ENCODE measurements around the gene CNOT2. TPM values are rescaled to one million over a fixed set of nuclear protein-coding genes. Genes with fewer than 3 reads are reported as not detected.

Gene CNOT2
- total RNA-seq, 1 experiment from 2014 or later: 82.9 TPM

DNA sequence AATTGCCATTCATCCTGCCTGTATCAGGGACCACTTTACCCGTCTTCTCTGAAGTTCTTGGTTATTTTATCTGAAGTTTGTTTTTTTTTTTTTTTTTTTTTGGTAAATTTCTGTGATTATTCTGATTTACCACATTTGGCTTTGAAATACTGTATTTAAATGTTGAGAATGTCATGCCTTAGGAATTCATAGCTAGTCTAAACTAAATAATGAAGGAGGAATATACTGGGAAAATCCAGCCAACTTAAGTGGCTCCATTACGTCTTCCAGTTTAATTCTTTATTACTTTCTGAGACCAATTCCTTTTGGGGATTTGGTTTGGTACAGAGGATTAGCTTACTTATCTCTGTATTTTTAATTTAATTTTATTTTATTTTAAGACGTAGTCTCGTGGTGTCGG, 62.6 kb downstream of the CNOT2 start:
- H3K27ac Mint-ChIP-seq: no peak overlapping the region
- no peak overlapping the region for H3K23ac ChIP-seq (ENCODE audit: insufficient read length, low read depth, low read length)
- peaks cover 29 to 35% of the 10 kb centered on the region in 2 experiments for H3K9me3 Mint-ChIP-seq
- no peak overlapping the region for H2BK120ac ChIP-seq (ENCODE audit: low read depth, low read length, poor library complexity, severe bottlenecking)
- no peak overlapping the region for H2BK5ac ChIP-seq (ENCODE audit: insufficient read length, low read length)
- no peak overlapping the region for H4K5ac ChIP-seq (ENCODE audit: insufficient read length, low read depth, low read length)
- no peak overlapping the region for H2AFZ ChIP-seq (ENCODE audit: low read length)
- no peaks in the 10 kb centered on the region for H3K27me3 ChIP-seq (ENCODE audit: insufficient read depth, low read length)
- no peaks in the 10 kb centered on the region for H3K79me1 ChIP-seq (ENCODE audit: insufficient read depth, low read depth, low read length, poor library complexity, severe bottlenecking)
- H4K91ac ChIP-seq (ENCODE audit: insufficient read length, low read depth, low read length): no peak overlapping the region
- no peak overlapping the region for H2AK5ac ChIP-seq (ENCODE audit: insufficient read length, low read length)
- H3K18ac ChIP-seq (ENCODE audit: insufficient read length, low read depth, low read length): no peak overlapping the region
- peaks cover 5% of the 10 kb centered on the region for H3K9me3 ChIP-seq (ENCODE audit: control insufficient read depth, low read depth, low read length)
- no peaks in the 10 kb centered on the region for H4K20me1 ChIP-seq (ENCODE audit: control insufficient read depth, insufficient read depth, insufficient read length)
- H4K8ac ChIP-seq (replicated peaks; ENCODE audit: insufficient read length, low read depth, low read length): no peak overlapping the region
- no peaks in the 10 kb centered on the region for H3K4me1 ChIP-seq (ENCODE audit: insufficient read depth, low read length)
- H3T11ph ChIP-seq (ENCODE audit: low read length): no peak overlapping the region
- no peak for DNase-seq
- TF ChIP-seq, protein P1, sequence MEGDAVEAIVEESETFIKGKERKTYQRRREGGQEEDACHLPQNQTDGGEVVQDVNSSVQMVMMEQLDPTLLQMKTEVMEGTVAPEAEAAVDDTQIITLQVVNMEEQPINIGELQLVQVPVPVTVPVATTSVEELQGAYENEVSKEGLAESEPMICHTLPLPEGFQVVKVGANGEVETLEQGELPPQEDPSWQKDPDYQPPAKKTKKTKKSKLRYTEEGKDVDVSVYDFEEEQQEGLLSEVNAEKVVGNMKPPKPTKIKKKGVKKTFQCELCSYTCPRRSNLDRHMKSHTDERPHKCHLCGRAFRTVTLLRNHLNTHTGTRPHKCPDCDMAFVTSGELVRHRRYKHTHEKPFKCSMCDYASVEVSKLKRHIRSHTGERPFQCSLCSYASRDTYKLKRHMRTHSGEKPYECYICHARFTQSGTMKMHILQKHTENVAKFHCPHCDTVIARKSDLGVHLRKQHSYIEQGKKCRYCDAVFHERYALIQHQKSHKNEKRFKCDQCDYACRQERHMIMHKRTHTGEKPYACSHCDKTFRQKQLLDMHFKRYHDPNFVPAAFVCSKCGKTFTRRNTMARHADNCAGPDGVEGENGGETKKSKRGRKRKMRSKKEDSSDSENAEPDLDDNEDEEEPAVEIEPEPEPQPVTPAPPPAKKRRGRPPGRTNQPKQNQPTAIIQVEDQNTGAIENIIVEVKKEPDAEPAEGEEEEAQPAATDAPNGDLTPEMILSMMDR (conservative IDR thresholded peaks at IDR 0.05): no peak
- no peak overlapping the region for H3K9ac ChIP-seq (ENCODE audit: extremely low read depth, insufficient read length, low read length)
- no peak overlapping the region for H2BK15ac ChIP-seq (ENCODE audit: low read depth, low read length)
- no CpG with 5 or more reads among the region's 5 CpGs for WGBS (ENCODE audit: extremely low coverage, insufficient read length, low lambda C conversion rate)
- H3K4ac ChIP-seq (ENCODE audit: low read depth, low read length): no peak overlapping the region
- H3K27me3 Mint-ChIP-seq (ENCODE audit: low read depth): no peaks in the 10 kb centered on the region
- peaks cover under 1% of the 10 kb centered on the region; the same call in 1 of the 2 replicates for H3K79me2 ChIP-seq (ENCODE audit: insufficient read depth, low read length)
- H3K56ac ChIP-seq (ENCODE audit: insufficient read length, low read depth, low read length): no peak overlapping the region
- H3K14ac ChIP-seq (ENCODE audit: insufficient read depth, low read length): no peak overlapping the region
- no peak overlapping the region for H2BK12ac ChIP-seq (ENCODE audit: insufficient read length, low read depth, low read length)
- no peak overlapping the region for H3K4me3 Mint-ChIP-seq
- no peaks in the 10 kb centered on the region for H3K23me2 ChIP-seq (ENCODE audit: insufficient read length, low read depth, low read length, poor library complexity, severe bottlenecking)
- H3K36me3 Mint-ChIP-seq (ENCODE audit: insufficient read depth in 1 of 3, low read depth in 3 of 3): peaks cover 41 to 46% (median 45%) of the 10 kb centered on the region in 3 experiments
- H3K4me1 Mint-ChIP-seq: peaks cover 0 to 5% of the 10 kb centered on the region in 2 experiments; a peak in 2 of 4 replicates
- H3K4me2 ChIP-seq (ENCODE audit: insufficient read depth, insufficient read length, low read length): no peak overlapping the region
- H3K27ac ChIP-seq (ENCODE audit: insufficient read length, low read depth, low read length): no peak overlapping the region
- no peak overlapping the region for H2BK20ac ChIP-seq (ENCODE audit: low read depth, low read length, poor library complexity, severe bottlenecking)

All from H9 (cell line).